SK-N-SH (cell line): ENCODE results near the gene ZYG11B. TPM values are rescaled to one million over a fixed set of nuclear protein-coding genes. Genes with fewer than 3 reads are reported as not detected.

Source experiments
- CTCF ChIA-PET: fragments of 300-600, 350-600 bp; formaldehyde crosslinking; extraction: SDS; loops from one replicate; lab custom pipeline; 2021; lab: Yijun Ruan, JAX
- POLR2A ChIA-PET: fragments of 350-600 bp; sonication (Branson Sonifier 250); formaldehyde crosslinking; extraction: SDS; loops from one replicate; lab custom pipeline; 2020; ENCODE audit warnings: antibody characterized with exemption, inconsistent platforms; lab: Yijun Ruan, JAX
- DNase-seq: peaks from one replicate; pipeline ENCODE4 v3.0.0; 2012
- H2AFZ ChIP-seq: fragments of 200-600 bp; sonication (generic); 2 replicates; pipeline ENCODE4 v1.8.1; 2016; ENCODE audit warnings: antibody characterized with exemption, mild to moderate bottlenecking, low read depth
- H3F3A ChIP-seq: fragments of 200-600 bp; sonication (generic); replicated peaks from 2 replicates; pipeline ENCODE3; 2016; ENCODE audit warnings: antibody characterized with exemption, mild to moderate bottlenecking; ENCODE audit not compliant: insufficient read depth
- H3K27ac ChIP-seq, 2 experiments: fragments of 200-500 bp in 1 of 2; fragments of 200-600 bp in 1 of 2; sonication (Bioruptor generic) in 1 of 2; sonication (generic), shearing (Covaris generic) in 1 of 2; 2 replicates each; pipeline versions ENCODE4 v1.5.1 to v1.6.1; 2014 to 2016; ENCODE audit warnings: low read depth in 2 of 2, inconsistent platforms in 1 of 2, low read length in 1 of 2, mild to moderate bottlenecking in 1 of 2, mixed read lengths in 1 of 2
- H3K27me3 ChIP-seq: fragments of 200-600 bp; sonication (generic), shearing (Covaris generic); 2 replicates; pipeline ENCODE4 v1.6.1; 2016; ENCODE audit warnings: mixed run types; ENCODE audit not compliant: insufficient read depth
- H3K36me3 ChIP-seq, 2 experiments: fragments of 200-500 bp in 1 of 2; fragments of 200-600 bp in 1 of 2; sonication (Bioruptor generic) in 1 of 2; sonication (generic) in 1 of 2; replicated peaks in 1 of 2; 2 replicates each; pipeline versions ENCODE3 to v1.5.1; 2014 to 2016; ENCODE audit warnings: low read length in 1 of 2, mild to moderate bottlenecking in 1 of 2; ENCODE audit not compliant: insufficient read depth in 2 of 2, control insufficient read depth in 1 of 2
- H3K4me1 ChIP-seq, 2 experiments: fragments of 200-500 bp in 1 of 2; fragments of 200-600 bp in 1 of 2; sonication (Bioruptor generic) in 1 of 2; sonication (generic), shearing (Covaris generic) in 1 of 2; 2 replicates each; pipeline versions ENCODE4 v1.5.1 to v1.6.1; 2014 to 2016; ENCODE audit warnings: low read depth in 1 of 2, low read length in 1 of 2, mixed run types in 1 of 2; ENCODE audit not compliant: insufficient read depth in 2 of 2, control insufficient read depth in 1 of 2
- H3K4me2 ChIP-seq: fragments of 200-600 bp; sonication (generic), shearing (Covaris generic); 2 replicates; pipeline ENCODE4 v1.6.1; 2017; ENCODE audit warnings: mixed run types
- H3K4me3 ChIP-seq, 2 experiments: fragments of 200-500 bp in 1 of 2; fragments of 200-600 bp in 1 of 2; sonication (Bioruptor generic) in 1 of 2; sonication (generic), shearing (Covaris generic) in 1 of 2; 2 replicates each; pipeline versions ENCODE4 v1.5.1 to v1.8.1; 2014 to 2016; ENCODE audit warnings: low read depth in 2 of 2, inconsistent platforms in 1 of 2, low read length in 1 of 2, mild to moderate bottlenecking in 1 of 2, mixed read lengths in 1 of 2, moderate library complexity in 1 of 2
- H3K79me2 ChIP-seq: fragments of 200-600 bp; sonication (generic); 2 replicates; pipeline ENCODE4 v1.8.1; 2017; ENCODE audit warnings: mild to moderate bottlenecking; ENCODE audit not compliant: insufficient read depth
- H3K9ac ChIP-seq: fragments of 200-600 bp; sonication (generic); 2 replicates; pipeline ENCODE4 v1.6.1; 2017; ENCODE audit warnings: mixed run types
- H3K9me2 ChIP-seq: fragments of 200-600 bp; sonication (generic); 2 replicates; pipeline ENCODE4 v1.6.1; 2017; ENCODE audit warnings: mixed run types
- H3K9me3 ChIP-seq: fragments of 200-600 bp; sonication (generic); 2 replicates; pipeline ENCODE4 v1.6.1; 2017; ENCODE audit warnings: mixed run types, mild to moderate bottlenecking, moderate library complexity
- H4K20me1 ChIP-seq: fragments of 200-600 bp; sonication (generic); 2 replicates; pipeline ENCODE4 v1.6.1; 2017; ENCODE audit warnings: mild to moderate bottlenecking, mixed run types; ENCODE audit not compliant: insufficient read depth
- CHD2 ChIP-seq: fragments of 150-350 bp; IDR thresholded peaks from 2 replicates; pipeline ENCODE4 v1.6.1; 2018; ENCODE audit warnings: low read length; ENCODE audit not compliant: partially characterized antibody
- ELF1 ChIP-seq: IDR thresholded peaks from 2 replicates; pipeline ENCODE4 v1.4.0; 2012
- EP300 ChIP-seq, 2 experiments: IDR thresholded peaks; 2 replicates each; pipeline versions ENCODE4 v1.4.0 to v1.6.1; 2012; ENCODE audit warnings: borderline replicate concordance in 1 of 2, low read depth in 1 of 2, low read length in 1 of 2
- FOSL2 ChIP-seq: IDR thresholded peaks from 2 replicates; pipeline ENCODE4 v1.4.0; 2012; ENCODE audit warnings: low read depth, mild to moderate bottlenecking, moderate library complexity, borderline replicate concordance
- FOXM1 ChIP-seq: IDR thresholded peaks from 2 replicates; pipeline ENCODE4 v1.4.0; 2012; ENCODE audit warnings: low read depth, mild to moderate bottlenecking
- GABPA ChIP-seq: IDR thresholded peaks from 2 replicates; pipeline ENCODE4 v1.4.0; 2012; ENCODE audit warnings: low read depth, mild to moderate bottlenecking
- MEF2A ChIP-seq: IDR thresholded peaks from 2 replicates; pipeline ENCODE4 v1.4.0; 2012; ENCODE audit warnings: low read depth, borderline replicate concordance
- NRF1 ChIP-seq: IDR thresholded peaks from 2 replicates; pipeline ENCODE4 v1.6.1; 2012; ENCODE audit warnings: low read depth, mild to moderate bottlenecking, low read length
- POLR2AphosphoS5 ChIP-seq: IDR thresholded peaks from 2 replicates; pipeline ENCODE4 v1.6.1; 2012; ENCODE audit warnings: low read depth, low read length
- RAD21 ChIP-seq: IDR thresholded peaks from 2 replicates; pipeline ENCODE4 v1.6.1; 2012; ENCODE audit warnings: mild to moderate bottlenecking, low read length
- RFX5 ChIP-seq: IDR thresholded peaks from 2 replicates; pipeline ENCODE4 v1.6.1; 2012; ENCODE audit warnings: mild to moderate bottlenecking, improper control_type of control experiment, low read length
- RXRA ChIP-seq: IDR thresholded peaks from 2 replicates; pipeline ENCODE4 v1.4.0; 2012; ENCODE audit warnings: low read depth, mild to moderate bottlenecking, borderline replicate concordance
- TCF12 ChIP-seq: IDR thresholded peaks from 2 replicates; pipeline ENCODE4 v1.4.0; 2012
- WGBS: methylation state at CpG from one replicate; pipeline ENCODE4 v1.1.6; 2017; ENCODE audit warnings: low lambda C conversion rate; 5-methylcytosine and 5-hydroxymethylcytosine counted together
- polyA plus RNA-seq, 3 experiments: library from polyadenylated mRNA; depleted of rRNA; stranded (reverse); fragments of >200 nt; gene quantifications; 2 replicates each; pipeline ENCODE4 v1.2.3, GENCODE V29; 2012
- TF ChIP-seq, protein P1 (sequence below): IDR thresholded peaks from 2 replicates; pipeline ENCODE4 v1.4.0; 2012; ENCODE audit warnings: low read depth, borderline replicate concordance
- TF ChIP-seq, protein P2 (sequence below): fragments of 150-350 bp; IDR thresholded peaks from 2 replicates; pipeline ENCODE4 v1.6.1; 2016; ENCODE audit warnings: mild to moderate bottlenecking, low read depth, low read length

The ZYG11B gene
- polyA plus RNA-seq, 1 of the 3 experiments (the other 2 are of a cell fraction) = 5.8 TPM

DNA sequence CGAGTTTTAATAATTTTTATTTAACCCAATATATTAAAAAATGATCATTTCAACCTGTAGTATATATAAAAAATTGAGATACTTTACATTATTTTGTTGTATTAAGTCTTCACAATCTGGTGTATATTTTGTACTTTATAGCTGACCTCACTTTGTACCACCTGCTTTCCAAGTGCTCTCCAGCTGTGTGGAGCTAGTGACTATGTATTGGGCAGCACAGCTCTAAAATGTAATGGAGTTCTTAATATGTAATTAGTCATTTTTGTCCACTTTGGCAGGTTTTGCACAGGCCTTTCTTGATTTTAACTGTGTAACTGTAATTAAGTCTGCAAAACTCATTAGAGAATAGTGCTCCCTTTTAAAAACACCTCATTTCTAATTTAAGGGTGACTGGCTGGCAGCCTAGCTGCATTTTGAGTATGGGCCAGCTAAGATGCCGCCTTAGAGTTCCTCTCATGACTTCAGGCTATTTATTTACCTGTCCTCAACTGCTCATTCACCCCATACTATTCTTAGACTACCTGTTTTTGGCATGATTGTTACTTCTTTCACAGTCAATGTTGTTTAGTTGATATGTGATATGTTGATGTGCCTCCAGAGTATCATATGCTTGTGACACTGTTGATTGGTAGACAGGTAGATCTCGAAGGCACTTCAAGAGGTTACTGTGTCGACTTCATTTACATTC lies 43.2 kb downstream of the ZYG11B start:
- DNase-seq = no peak
- no peak overlapping the region for H3K4me3 ChIP-seq
- ChIA-PET CTCF (interaction anchor here (1.1 kb wide), 1 partner anchor 11 kb away, joined by 3 read pairs; no protein-coding TSS in a partner anchor), POLR2A (interaction anchor here (0.6 kb wide), 1 partner anchor 13 kb away, joined by 3 read pairs; no protein-coding TSS in a partner anchor)
- peaks cover 10 to 14% of the 10 kb centered on the region in 2 experiments for H3K36me3 ChIP-seq
- H3K9me3 ChIP-seq = no peaks in the 10 kb centered on the region
- peaks cover 3% of the 10 kb centered on the region for H3F3A ChIP-seq
- TF ChIP-seq, protein P1, sequence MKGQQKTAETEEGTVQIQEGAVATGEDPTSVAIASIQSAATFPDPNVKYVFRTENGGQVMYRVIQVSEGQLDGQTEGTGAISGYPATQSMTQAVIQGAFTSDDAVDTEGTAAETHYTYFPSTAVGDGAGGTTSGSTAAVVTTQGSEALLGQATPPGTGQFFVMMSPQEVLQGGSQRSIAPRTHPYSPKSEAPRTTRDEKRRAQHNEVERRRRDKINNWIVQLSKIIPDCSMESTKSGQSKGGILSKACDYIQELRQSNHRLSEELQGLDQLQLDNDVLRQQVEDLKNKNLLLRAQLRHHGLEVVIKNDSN = no peak
- TF ChIP-seq GABPA = no peak
- TF ChIP-seq RFX5 = no peak
- TF ChIP-seq, protein P2, sequence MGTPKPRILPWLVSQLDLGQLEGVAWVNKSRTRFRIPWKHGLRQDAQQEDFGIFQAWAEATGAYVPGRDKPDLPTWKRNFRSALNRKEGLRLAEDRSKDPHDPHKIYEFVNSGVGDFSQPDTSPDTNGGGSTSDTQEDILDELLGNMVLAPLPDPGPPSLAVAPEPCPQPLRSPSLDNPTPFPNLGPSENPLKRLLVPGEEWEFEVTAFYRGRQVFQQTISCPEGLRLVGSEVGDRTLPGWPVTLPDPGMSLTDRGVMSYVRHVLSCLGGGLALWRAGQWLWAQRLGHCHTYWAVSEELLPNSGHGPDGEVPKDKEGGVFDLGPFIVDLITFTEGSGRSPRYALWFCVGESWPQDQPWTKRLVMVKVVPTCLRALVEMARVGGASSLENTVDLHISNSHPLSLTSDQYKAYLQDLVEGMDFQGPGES = no peak
- TF ChIP-seq RAD21 = no peak
- no peak for TF ChIP-seq POLR2AphosphoS5
- no peak for TF ChIP-seq FOSL2
- no peak for TF ChIP-seq ELF1
- no peak for TF ChIP-seq NRF1
- TF ChIP-seq TCF12 = no peak
- no peak for TF ChIP-seq EP300 (IDR thresholded peaks at IDR 0.05; ENCODE audit: borderline replicate concordance in 1 of 2, low read depth in 1 of 2, low read length in 1 of 2)
- TF ChIP-seq MEF2A = no peak
- TF ChIP-seq, all 33 proteins: peak for 0
- Histone ChIP-seq H2AFZ (no peak overlapping the region), H3K27me3 (no peaks in the 10 kb centered on the region), H4K20me1 (no peaks in the 10 kb centered on the region), H3K4me1 (no peaks in the 10 kb centered on the region), H3K9ac (no peak overlapping the region), H3K79me2 (peaks cover 33% of the 10 kb centered on the region), H3K27ac (no peak overlapping the region), H3K9me2 (no peaks in the 10 kb centered on the region), H3K4me2 (no peak overlapping the region)
- 87% methylated on average over 4 of the region's 4 CpGs for WGBS

DNA sequence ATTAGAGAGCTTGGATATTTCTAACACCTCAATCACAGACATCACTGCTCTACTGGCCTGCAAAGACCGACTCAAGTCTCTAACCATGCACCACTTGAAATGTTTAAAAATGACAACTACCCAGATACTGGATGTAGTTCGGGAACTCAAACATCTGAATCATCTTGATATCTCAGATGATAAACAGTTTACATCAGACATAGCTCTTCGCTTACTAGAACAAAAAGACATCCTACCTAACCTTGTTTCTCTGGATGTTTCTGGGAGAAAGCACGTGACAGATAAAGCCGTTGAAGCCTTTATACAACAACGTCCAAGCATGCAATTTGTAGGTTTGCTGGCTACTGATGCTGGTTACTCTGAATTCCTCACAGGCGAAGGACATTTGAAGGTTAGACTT lies 45.1 kb downstream of the ZYG11B start:
- CTCF ChIA-PET = interaction anchor here (2.0 kb wide), 1 partner anchor 12 kb away, joined by 7 read pairs; no protein-coding TSS in a partner anchor

More for the DNA sequence above, 45.1 kb downstream of the ZYG11B start:
- no peaks in the 10 kb centered on the region for H3K9me3 ChIP-seq
- H3K9ac ChIP-seq = no peak overlapping the region
- H4K20me1 ChIP-seq = no peaks in the 10 kb centered on the region
- no peak for TF ChIP-seq POLR2AphosphoS5
- no peak for TF ChIP-seq RXRA
- no peak for TF ChIP-seq GABPA
- TF ChIP-seq RAD21 = no peak
- no peak for TF ChIP-seq FOXM1
- TF ChIP-seq CHD2 = no peak
- H3F3A ChIP-seq = no peaks in the 10 kb centered on the region
- peaks cover 14 to 19% of the 10 kb centered on the region in 2 experiments for H3K36me3 ChIP-seq
- H3K27me3 ChIP-seq = no peaks in the 10 kb centered on the region
- no peak overlapping the region for H3K4me3 ChIP-seq
- no peak for DNase-seq
- no peak overlapping the region for H3K4me2 ChIP-seq
- H3K9me2 ChIP-seq = no peaks in the 10 kb centered on the region
- POLR2A ChIA-PET = no interaction called here
- H2AFZ ChIP-seq = no peak overlapping the region
- 89% methylated on average over 7 of the region's 7 CpGs for WGBS
- no peaks in the 10 kb centered on the region for H3K4me1 ChIP-seq
- no peak overlapping the region for H3K27ac ChIP-seq
- H3K79me2 ChIP-seq = peaks cover 24% of the 10 kb centered on the region
